NCI-H1048 (cell line): ENCODE measurements around the gene RPTOR.
"Not testable (repeated sequence)": the region's sequence is repeated elsewhere in the genome, so short reads cannot be mapped to it uniquely, and the experiment has no call there.

Experiments used
- DNase-seq: peaks from one replicate; lab custom pipeline; 2025; lab: John Stamatoyannopoulos, UW

The RPTOR gene

DNA sequence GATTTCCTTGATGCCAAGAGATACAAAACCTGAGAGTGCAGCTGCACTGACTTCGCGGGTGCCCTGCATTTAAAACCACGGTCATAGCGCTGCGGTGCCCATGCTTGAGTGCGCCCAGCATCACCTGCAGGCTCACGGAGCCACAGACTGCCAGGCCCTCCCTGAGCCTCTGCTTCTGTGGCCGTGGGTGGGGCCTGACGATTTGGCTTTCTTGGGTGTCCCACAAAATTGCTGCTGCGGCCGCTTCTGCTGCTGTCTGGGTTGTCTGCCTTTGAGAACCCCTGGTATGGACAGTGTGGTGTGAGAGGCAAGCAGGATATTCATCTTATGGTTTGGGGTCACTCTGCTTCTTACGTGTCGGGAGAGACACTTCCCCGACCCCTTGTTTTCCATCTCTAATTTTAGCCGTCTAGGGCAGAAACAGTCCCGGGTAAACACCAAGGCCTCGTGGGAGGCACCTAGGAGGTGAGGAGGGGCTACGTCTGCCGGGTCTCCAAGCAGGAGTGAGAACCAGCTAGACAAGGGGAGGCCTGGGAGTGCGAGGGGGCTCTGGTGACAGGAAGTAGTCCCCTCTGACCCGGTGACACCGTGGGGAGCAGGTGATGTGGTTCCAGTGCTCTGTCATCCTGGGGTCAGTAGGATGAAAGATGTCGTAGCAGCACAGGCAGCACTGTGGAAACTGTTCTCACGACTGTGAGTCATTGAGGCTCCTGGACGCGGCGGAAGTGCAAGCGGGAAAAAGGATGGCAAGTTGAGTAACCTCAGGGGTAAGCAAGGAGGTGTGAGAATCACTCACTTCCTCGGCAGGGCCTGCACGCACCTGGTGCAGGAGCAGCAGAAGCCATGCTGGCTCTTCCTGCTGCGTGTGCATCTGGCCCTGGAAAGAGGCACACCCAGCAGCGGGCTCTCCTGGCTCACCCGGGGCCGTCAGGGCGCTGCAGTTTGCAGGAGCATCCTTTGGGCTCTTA, 176.3 kb downstream of the RPTOR start:
- no peak for DNase-seq

DNA sequence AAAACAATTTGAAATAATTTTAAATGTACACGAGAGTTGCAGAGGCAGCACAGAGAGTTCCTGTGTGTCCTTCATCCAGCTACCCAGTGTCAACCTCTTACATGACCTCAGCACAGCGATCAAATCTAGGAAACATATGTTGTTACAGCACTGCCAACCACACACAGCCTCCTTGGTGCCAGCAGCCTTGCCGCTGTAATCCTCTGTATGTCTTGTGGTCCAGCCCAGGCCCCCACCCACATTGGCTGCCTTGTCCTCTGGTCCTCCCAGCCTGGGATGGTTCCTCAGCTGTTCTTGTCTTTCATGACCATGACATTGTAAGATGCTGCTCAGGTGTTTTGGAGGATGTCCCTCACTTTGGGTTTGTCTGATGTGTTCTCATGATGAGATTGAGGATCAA, 178.0 kb downstream of the RPTOR start:
- no peak for DNase-seq

GRCh38 chr17:80724775-80725266, 180.2 kb downstream of the RPTOR start:
- DNase-seq: no peak

DNA sequence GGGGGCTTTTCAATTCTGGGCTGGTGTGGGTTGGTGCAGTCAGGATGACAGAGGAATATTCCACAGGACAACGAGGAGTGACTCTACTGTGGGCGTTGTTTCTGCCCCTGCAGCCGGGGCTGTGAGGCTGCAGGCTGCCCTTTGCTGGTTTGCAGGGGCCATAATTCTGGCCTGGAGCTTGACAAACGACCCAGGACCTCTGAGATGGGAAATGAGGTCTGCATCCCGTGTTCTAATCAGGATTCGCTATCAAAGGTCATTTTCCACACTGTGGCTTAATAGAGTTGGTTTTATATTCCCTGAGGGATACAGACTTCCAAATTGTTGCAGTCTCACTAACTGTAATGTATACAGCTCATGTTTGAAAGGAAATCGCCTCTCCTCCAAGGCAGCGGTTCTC, 180.9 kb downstream of the RPTOR start:
- no peak for DNase-seq

DNA sequence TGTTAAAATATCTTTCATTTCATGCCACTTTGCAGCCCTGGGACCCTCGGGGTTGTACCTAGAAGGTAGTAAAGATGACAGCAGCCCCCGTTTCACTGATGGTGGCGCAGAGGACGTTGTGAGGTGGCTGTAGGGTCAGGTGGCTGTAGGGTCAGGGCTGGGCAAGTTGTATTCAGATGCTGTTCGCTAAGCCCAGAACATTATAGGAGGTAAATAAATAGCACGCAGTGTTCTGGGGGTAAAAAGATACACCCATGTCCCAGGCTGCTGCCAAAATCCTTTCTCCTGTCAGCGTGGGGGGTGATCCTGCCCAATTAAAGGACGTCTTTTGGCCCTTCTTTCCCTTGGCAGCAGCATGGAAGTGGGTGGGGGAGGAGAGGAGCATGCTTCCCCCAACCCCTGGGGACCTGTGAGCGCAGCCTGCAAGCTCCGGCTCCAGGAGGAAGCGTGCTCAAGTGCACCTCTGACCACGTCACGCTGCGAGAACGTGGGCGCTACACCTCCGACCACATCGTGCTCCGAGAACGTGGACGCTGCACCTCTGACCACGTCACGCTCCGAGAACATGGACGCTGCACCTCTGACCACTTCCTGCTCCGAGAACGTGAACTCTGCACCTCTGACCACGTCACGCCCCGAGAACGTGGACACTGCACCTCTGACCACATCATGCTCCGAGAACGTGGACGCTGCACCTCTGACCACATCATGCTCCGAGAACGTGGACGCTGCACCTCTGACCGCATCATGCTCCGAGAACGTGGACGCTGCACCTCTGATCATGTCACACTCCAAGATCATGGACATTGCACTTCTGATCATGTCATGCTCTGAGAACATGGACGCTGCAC, 182.1 kb downstream of the RPTOR start:
- DNase-seq: no peak

DNA sequence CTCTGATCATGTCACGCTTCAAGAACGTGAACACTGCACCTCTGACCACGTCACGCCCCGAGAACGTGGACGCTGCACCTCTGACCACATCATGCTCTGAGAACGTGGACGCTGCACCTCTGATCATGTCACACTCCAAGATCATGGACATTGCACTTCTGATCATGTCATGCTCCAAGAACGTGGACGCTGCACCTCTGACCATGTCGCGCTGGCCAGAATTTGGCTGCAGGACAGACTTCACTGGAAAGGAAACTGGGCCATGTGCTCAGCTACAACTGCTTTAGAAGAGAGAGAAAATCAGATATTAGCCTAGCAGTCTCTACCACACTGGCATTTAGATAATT, 182.7 kb downstream of the RPTOR start:
- no peak for DNase-seq

DNA sequence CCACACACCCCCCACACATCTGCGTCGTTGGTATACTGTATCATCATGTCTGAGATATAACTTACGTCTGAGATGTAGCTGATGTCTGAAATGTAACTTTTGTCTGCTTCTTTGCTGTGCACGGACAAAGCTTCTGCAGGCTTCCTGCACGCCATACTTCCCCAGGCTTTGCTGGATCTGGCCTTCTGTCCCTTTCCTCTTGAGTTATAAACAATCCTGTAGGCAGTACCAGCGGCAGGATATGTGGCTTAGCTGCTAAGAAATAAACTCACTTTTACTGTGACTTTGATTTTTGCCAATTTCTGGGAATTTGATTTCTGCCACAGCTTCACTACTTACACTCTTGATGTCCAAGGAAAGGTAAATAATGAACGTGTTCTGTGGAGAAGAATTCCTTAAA, 184.4 kb downstream of the RPTOR start:
- no peak for DNase-seq

GRCh38 chr17:80729761-80730160, 185.1 kb downstream of the RPTOR start:
- DNase-seq: no peak

DNA sequence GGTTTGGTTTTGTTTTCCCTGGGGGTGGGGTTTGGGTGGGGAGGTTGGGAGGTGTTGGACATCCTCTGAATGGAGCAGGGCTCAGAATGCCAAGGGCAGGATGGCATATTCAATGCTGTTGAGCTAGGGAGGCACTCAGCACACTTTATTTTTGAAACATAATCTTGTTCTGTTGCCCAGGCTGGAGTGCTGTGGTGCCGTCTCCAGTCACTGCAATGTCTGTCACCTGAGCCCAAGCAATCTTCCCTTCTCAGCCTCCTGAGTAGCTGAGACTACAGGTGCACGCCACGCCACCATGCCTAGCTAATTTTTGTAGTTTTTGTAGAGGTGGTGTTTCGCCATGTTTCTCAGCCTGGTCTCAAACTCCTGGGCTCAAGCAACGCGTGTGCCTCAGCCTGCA, 186.1 kb downstream of the RPTOR start:
- DNase-seq: no peak

DNA sequence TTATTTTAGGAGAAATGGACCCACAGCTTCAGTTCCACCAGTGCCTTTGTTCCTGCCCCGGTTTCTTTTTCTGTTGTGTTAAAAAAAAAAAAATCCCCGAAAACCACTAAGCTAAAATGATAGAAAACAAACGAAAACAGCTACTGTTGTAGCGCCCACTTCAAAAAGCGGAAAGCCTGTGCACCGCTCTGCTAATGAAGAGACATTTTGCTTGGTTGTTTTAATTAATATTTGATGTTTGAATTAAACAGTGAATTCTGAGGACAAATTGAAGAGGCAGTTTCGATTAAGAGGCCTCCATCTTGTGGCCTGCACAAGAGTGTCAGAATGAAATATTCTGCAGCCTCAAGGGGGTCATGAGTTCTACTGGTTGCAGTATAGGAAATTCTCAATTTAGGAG, 186.7 kb downstream of the RPTOR start:
- DNase-seq: no peak

DNA sequence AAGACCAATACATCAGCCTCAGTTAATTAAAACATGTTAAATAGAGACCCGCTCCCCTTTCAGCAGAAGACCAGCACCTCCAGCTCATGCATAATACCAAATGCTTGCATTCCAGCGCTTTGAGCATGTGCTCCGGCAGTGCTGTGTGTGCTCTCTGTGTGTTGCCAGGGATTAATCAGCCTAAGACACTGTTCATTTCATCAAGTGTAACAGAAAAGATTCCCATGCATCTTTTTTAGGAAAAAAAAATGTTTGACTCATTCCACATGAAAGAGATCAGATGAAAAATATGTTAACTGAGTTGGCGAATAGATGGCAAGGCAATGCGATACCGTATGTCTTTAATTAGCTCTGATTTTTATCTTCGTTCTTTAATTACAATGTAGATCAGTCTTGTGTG, 187.6 kb downstream of the RPTOR start:
- no peak for DNase-seq

- no peak for DNase-seq
These were observed 192.7 kb downstream of the RPTOR start for GRCh38 chr17:80737106-80738019.

GRCh38 chr17:80738020-80738808, 193.6 kb downstream of the RPTOR start:
- DNase-seq: no peak

DNA sequence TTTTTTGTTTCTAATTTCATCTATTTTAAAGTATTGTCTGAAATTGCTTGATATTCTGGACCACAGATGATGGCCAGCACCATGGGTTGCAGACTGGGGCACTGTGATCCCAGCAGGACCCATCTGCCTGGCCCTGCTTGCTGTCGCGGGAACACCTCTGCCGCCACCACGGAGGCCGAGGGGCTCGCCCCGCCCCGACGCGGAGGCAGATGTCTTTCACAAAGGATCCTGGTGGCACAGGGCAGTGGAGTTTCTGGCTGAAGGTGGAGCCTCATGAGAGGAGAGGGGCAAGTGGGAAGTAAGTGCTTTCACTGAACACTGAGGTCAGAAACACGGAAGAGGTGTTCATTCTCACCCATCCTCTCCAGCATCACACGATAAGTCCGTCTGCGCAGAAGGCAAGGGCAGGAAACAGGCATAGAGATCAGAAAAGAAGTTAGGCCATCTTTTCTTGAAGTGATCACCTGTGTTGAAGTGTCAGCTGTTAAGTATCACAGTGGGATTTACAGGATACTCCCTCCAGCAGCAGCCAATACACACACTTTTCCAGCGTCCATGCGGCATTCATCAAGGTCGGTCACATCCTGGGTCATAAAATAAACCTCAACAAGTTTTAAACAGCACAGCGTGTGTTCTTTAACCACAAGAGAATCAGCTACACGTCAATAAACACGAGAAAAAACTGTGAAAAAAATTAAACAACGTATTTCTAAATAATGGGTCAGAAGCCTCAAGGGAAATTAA, 194.5 kb downstream of the RPTOR start:
- no peak for DNase-seq

- DNase-seq: no peak
These were observed 195.5 kb downstream of the RPTOR start for GRCh38 chr17:80740141-80740540.

GRCh38 chr17:80742091-80742490, 197.5 kb downstream of the RPTOR start:
- no peak for DNase-seq

DNA sequence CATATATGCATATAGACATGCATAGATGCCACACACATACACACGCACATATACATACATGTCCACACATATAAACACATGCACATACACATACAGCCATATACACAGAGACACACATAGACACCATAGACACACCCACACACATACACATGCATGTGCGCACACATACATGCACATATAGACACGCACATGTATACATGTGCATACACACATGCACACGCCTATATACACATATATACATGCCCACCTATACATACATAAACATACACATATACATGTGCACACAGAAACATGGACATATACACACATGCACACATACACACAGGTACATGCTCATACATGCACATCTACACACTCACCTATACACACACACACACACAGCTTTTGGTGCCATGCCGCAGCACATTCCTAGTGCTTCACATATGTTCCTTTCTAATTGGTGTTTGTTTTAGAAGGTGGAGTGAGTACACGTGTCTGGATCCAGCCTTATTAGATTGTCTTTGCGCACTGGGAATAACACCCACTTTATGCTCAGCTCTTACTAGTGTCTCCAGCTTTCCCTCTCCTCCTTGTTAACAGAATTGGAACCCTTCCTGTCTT, 198.0 kb downstream of the RPTOR start:
- DNase-seq: no peak

DNA sequence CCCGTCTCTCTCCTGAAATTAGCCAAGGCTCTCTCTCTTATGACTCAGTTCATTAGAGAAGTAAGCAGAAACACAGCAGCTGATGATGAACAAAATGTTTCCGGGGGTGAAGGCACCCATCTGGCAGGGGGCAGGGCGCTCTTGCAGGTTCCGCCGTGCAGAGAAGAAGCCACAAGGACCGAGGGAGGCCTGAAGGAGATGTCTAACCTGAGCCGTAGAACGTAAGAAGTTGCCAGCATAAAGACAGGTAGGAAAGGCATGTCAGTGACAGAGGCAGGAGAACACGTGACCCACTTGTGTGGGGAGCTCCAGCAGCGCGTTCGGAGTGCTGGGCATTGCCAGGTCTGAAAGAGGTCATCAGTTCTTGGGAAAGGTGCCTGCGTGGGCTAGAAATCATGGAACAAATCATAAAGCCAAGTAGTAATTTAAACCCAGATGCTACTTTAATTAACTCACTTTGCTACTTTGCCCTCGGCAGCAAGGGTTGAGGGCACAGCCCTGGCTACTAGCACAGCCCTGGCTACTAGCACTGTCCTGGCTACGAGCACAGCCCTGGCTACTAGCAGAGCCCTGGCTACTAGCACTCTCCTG, 198.6 kb downstream of the RPTOR start:
- no peak for DNase-seq

GRCh38 chr17:80743973-80744372, 199.3 kb downstream of the RPTOR start:
- not testable (repeated sequence) for DNase-seq
